ENCODE data around the gene PTPRD.
"Not testable (repeated sequence)": the region's sequence is repeated elsewhere in the genome, so short reads cannot be mapped to it uniquely, and the experiment has no call there.

DNA sequence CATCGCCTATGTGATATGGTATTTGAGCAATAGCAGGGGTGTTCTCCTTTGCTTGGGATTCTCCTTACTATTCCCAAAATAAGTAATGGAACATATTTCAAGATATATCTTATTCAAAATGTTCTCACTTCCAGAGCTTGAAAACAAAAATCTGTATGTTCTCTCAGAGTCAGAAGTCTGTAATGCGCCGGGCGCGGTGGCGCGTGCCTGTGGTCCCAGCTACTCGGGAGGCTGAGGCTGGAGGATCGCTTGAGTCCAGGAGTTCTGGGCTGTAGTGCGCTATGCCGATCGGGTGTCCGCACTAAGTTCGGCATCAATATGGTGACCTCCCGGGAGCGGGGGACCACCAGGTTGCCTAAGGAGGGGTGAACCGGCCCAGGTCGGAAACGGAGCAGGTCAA lies 1170.9 kb downstream of the PTPRD start:
- TF ChIP-seq, protein P1, sequence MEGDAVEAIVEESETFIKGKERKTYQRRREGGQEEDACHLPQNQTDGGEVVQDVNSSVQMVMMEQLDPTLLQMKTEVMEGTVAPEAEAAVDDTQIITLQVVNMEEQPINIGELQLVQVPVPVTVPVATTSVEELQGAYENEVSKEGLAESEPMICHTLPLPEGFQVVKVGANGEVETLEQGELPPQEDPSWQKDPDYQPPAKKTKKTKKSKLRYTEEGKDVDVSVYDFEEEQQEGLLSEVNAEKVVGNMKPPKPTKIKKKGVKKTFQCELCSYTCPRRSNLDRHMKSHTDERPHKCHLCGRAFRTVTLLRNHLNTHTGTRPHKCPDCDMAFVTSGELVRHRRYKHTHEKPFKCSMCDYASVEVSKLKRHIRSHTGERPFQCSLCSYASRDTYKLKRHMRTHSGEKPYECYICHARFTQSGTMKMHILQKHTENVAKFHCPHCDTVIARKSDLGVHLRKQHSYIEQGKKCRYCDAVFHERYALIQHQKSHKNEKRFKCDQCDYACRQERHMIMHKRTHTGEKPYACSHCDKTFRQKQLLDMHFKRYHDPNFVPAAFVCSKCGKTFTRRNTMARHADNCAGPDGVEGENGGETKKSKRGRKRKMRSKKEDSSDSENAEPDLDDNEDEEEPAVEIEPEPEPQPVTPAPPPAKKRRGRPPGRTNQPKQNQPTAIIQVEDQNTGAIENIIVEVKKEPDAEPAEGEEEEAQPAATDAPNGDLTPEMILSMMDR (IDR thresholded peaks at IDR 0.05) = not testable (repeated sequence)
- TF ChIP-seq POLR2AphosphoS5 (IDR thresholded peaks at IDR 0.05; ENCODE audit: low read depth, low read length); SIN3A (IDR thresholded peaks at IDR 0.05; ENCODE audit: borderline replicate concordance, insufficient read depth, low read depth, low read length); TCF7L2 (IDR thresholded peaks at IDR 0.05; ENCODE audit: low read depth, low read length): not testable (repeated sequence)
- TF ChIP-seq, protein P2, sequence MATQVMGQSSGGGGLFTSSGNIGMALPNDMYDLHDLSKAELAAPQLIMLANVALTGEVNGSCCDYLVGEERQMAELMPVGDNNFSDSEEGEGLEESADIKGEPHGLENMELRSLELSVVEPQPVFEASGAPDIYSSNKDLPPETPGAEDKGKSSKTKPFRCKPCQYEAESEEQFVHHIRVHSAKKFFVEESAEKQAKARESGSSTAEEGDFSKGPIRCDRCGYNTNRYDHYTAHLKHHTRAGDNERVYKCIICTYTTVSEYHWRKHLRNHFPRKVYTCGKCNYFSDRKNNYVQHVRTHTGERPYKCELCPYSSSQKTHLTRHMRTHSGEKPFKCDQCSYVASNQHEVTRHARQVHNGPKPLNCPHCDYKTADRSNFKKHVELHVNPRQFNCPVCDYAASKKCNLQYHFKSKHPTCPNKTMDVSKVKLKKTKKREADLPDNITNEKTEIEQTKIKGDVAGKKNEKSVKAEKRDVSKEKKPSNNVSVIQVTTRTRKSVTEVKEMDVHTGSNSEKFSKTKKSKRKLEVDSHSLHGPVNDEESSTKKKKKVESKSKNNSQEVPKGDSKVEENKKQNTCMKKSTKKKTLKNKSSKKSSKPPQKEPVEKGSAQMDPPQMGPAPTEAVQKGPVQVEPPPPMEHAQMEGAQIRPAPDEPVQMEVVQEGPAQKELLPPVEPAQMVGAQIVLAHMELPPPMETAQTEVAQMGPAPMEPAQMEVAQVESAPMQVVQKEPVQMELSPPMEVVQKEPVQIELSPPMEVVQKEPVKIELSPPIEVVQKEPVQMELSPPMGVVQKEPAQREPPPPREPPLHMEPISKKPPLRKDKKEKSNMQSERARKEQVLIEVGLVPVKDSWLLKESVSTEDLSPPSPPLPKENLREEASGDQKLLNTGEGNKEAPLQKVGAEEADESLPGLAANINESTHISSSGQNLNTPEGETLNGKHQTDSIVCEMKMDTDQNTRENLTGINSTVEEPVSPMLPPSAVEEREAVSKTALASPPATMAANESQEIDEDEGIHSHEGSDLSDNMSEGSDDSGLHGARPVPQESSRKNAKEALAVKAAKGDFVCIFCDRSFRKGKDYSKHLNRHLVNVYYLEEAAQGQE (IDR thresholded peaks at IDR 0.05; ENCODE audit: insufficient read depth in 1 of 2, low read depth in 2 of 2, low read length in 1 of 2) = not testable (repeated sequence)
